GM21360 (cell line): Measurements from ENCODE around the gene GSK3B.

Source experiments
- ATAC-seq: cut with Tn5 transposase; IDR thresholded peaks from one replicate; pipeline ENCODE4 v1.9.1; 2021; ENCODE audit warnings: mild to moderate bottlenecking, moderate library complexity; ENCODE audit not compliant: unreplicated experiment

Gene GSK3B

GRCh38 chr3:120093911-120094775 is at the start of gene GSK3B:
Gene GSK3B (minus strand): TSS chr3:120094447. CDS start chr3:120093434, 1,013 bp downstream.
- ATAC-seq, result peak; percentile 8

- ATAC-seq, result no peak
Measured at GRCh38 chr3:120143676-120144075, 49.4 kb upstream of the GSK3B start.

- no peak for ATAC-seq
Measured at GRCh38 chr3:120142236-120142635, 48.0 kb upstream of the GSK3B start.

GRCh38 chr3:120140098-120140742 is 46.0 kb upstream of the GSK3B start:
- ATAC-seq, result no peak

GRCh38 chr3:120139140-120139539 is 44.9 kb upstream of the GSK3B start:
- ATAC-seq, result no peak

GRCh38 chr3:120137548-120137947 is 43.3 kb upstream of the GSK3B start:
- no peak for ATAC-seq

- no peak for ATAC-seq
Measured at GRCh38 chr3:120130656-120131055, 36.4 kb upstream of the GSK3B start.

GRCh38 chr3:120129718-120130513 is 35.7 kb upstream of the GSK3B start:
- no peak for ATAC-seq

GRCh38 chr3:120129051-120129450 is 34.8 kb upstream of the GSK3B start:
- ATAC-seq, result no peak

GRCh38 chr3:120125992-120126391 is 31.7 kb upstream of the GSK3B start:
- ATAC-seq, result no peak

GRCh38 chr3:120119846-120120510 is 25.7 kb upstream of the GSK3B start:
- no peak for ATAC-seq

- no peak for ATAC-seq
Measured at GRCh38 chr3:120114981-120115380, 20.7 kb upstream of the GSK3B start.

GRCh38 chr3:120114376-120114775 is 20.1 kb upstream of the GSK3B start:
- ATAC-seq, result no peak

- no peak for ATAC-seq
Measured at GRCh38 chr3:120113128-120114116, 19.2 kb upstream of the GSK3B start.

GRCh38 chr3:120111898-120112297 is 17.7 kb upstream of the GSK3B start:
- no peak for ATAC-seq

GRCh38 chr3:120103276-120103675 is 9.0 kb upstream of the GSK3B start:
- no peak for ATAC-seq

- ATAC-seq, result no peak
Measured at GRCh38 chr3:120102674-120103073, 8.4 kb upstream of the GSK3B start.

GRCh38 chr3:120102232-120102631 is 8.0 kb upstream of the GSK3B start:
- ATAC-seq, result no peak

- no peak for ATAC-seq
Measured at GRCh38 chr3:120101624-120102023, 7.4 kb upstream of the GSK3B start.

- no peak for ATAC-seq
Measured at GRCh38 chr3:120100711-120101110, 6.5 kb upstream of the GSK3B start.
